ENCODE results near the gene MCM3AP.

GRCh38 chr21:46307625-46308024 is 22.2 kb upstream of the MCM3AP start:
- TF ChIP-seq ETV5 (CRISPR knock-in tag; IDR thresholded peaks at IDR 0.05; ENCODE audit: low read depth) (no peak), SREBF2 (CRISPR knock-in tag; IDR thresholded peaks at IDR 0.05) (no peak), ZNF175 (CRISPR knock-in tag; IDR thresholded peaks at IDR 0.05; ENCODE audit: low read depth) (no peak), MXI1 (IDR thresholded peaks at IDR 0.05; ENCODE audit: low read depth, low read length) (no peak), ATF6 (CRISPR knock-in tag; IDR thresholded peaks at IDR 0.05) (no peak), GTF2A2 (tag; IDR thresholded peaks at IDR 0.05) (no peak)

Measured in K562 (cell line).